GM23338 (cell line): ENCODE data around the gene CARMIL1. TPM values are rescaled to one million over a fixed set of nuclear protein-coding genes. Genes with fewer than 3 reads are reported as not detected.

Source experiments
- ATAC-seq: fragments of 200-7000 bp; cut with Tn5 transposase; 3 replicates; pipeline ENCODE4 v1.9.1; 2020
- DNase-seq: peaks from one replicate; pipeline ENCODE4 v3.0.0-alpha.2; 2015; ENCODE audit warnings: low spot score
- H2AFZ ChIP-seq: fragments of 200-600 bp; sonication (generic); 2 replicates; pipeline ENCODE4 v1.8.0; 2016; ENCODE audit warnings: antibody characterized with exemption, mild to moderate bottlenecking, moderate library complexity
- H3F3A ChIP-seq: fragments of 200-600 bp; sonication (generic); replicated peaks from 2 replicates; pipeline ENCODE4 v1.8.0; 2017; ENCODE audit warnings: antibody characterized with exemption, mixed run types, low read depth
- H3K27ac ChIP-seq: fragments of 200-600 bp; sonication (generic); 2 replicates; pipeline ENCODE4 v1.6.1; 2016; ENCODE audit warnings: low read depth
- H3K27me3 ChIP-seq: fragments of 200-600 bp; sonication (generic); 2 replicates; pipeline ENCODE4 v1.8.0; 2016; ENCODE audit warnings: mild to moderate bottlenecking, mixed run types, moderate library complexity; ENCODE audit not compliant: insufficient read depth
- H3K36me3 ChIP-seq: fragments of 200-600 bp; sonication (generic); 2 replicates; pipeline ENCODE4 v1.8.0; 2016; ENCODE audit warnings: mild to moderate bottlenecking; ENCODE audit not compliant: insufficient read depth
- H3K4me1 ChIP-seq: fragments of 200-600 bp; sonication (generic); 2 replicates; pipeline ENCODE4 v1.8.0; 2016; ENCODE audit warnings: mild to moderate bottlenecking, moderate library complexity; ENCODE audit not compliant: insufficient read depth
- H3K4me2 ChIP-seq: fragments of 200-600 bp; sonication (generic); 2 replicates; pipeline ENCODE4 v1.7.1; 2017; ENCODE audit warnings: mixed run types
- H3K4me3 ChIP-seq: fragments of 200-600 bp; sonication (generic); 2 replicates; pipeline ENCODE4 v1.6.1; 2016; ENCODE audit warnings: mixed run types
- H3K79me2 ChIP-seq: fragments of 200-600 bp; sonication (generic); replicated peaks from 2 replicates; pipeline ENCODE4 v1.8.0; 2017; ENCODE audit warnings: mild to moderate bottlenecking; ENCODE audit not compliant: insufficient read depth
- H3K9me2 ChIP-seq: fragments of 200-600 bp; sonication (generic); 2 replicates; pipeline ENCODE4 v1.8.0; 2017; ENCODE audit not compliant: insufficient read depth
- H4K20me1 ChIP-seq: fragments of 200-600 bp; sonication (generic); replicated peaks from 2 replicates; pipeline ENCODE4 v1.8.0; 2017; ENCODE audit warnings: mild to moderate bottlenecking; ENCODE audit not compliant: insufficient read depth
- H3K27ac Mint-ChIP-seq: 2 replicates; pipeline ENCODE4 v1.8.0; 2020; ENCODE audit warnings: inconsistent platforms, mild to moderate bottlenecking, moderate library complexity, mixed read lengths
- H3K27me3 Mint-ChIP-seq: 3 replicates; pipeline ENCODE4 v1.8.0; 2022; ENCODE audit warnings: low read depth, mild to moderate bottlenecking, moderate library complexity, mixed read lengths, inconsistent platforms; ENCODE audit not compliant: insufficient read depth, poor library complexity
- H3K36me3 Mint-ChIP-seq: 3 replicates; pipeline ENCODE4 v1.8.0; 2021; ENCODE audit warnings: low read depth, mild to moderate bottlenecking, inconsistent platforms, moderate library complexity, mixed read lengths
- H3K4me1 Mint-ChIP-seq: 3 replicates; pipeline ENCODE4 v1.8.0; 2020; ENCODE audit warnings: mild to moderate bottlenecking, inconsistent platforms, mixed read lengths
- H3K4me3 Mint-ChIP-seq: 3 replicates; pipeline ENCODE4 v1.8.0; 2021; ENCODE audit warnings: moderate library complexity, mild to moderate bottlenecking, inconsistent platforms, mixed read lengths
- H3K9me3 Mint-ChIP-seq: 3 replicates; pipeline ENCODE4 v1.8.0; 2020; ENCODE audit warnings: moderate library complexity, mild to moderate bottlenecking, inconsistent platforms, mixed read lengths
- JUNB ChIP-seq: IDR thresholded peaks from one replicate; pipeline ENCODE4 v1.6.1; 2016; ENCODE audit warnings: antibody characterized with exemption; ENCODE audit not compliant: unreplicated experiment
- ZNF114 ChIP-seq: fragments of 250-450 bp; sonication (Bioruptor Pico); IDR thresholded peaks from 2 replicates; pipeline ENCODE4 v1.5.0; 2020; ENCODE audit warnings: mild to moderate bottlenecking, moderate library complexity
- ZNF331 ChIP-seq: fragments of 250-450 bp; sonication (Bioruptor Pico); IDR thresholded peaks from 2 replicates; pipeline ENCODE4 v1.5.0; 2020; ENCODE audit warnings: low read depth, mild to moderate bottlenecking, moderate library complexity
- polyA plus RNA-seq: library from polyadenylated mRNA; unstranded; fragments of >200 nt; fragmentation: Nextera tagmentation; extraction: Ambion mirVana; gene quantifications from 2 replicates; pipeline ENCODE4 v1.2.1, GENCODE V29; 2016
- total RNA-seq: library from RNA; depleted of rRNA; stranded (reverse); fragments of >200 nt; shearing (Covaris generic); gene quantifications from 2 replicates; pipeline ENCODE4 v1.2.3, GENCODE V29; 2014
- TF ChIP-seq, protein P1 (sequence below): fragments of 250-450 bp; sonication (Bioruptor Pico); IDR thresholded peaks from 2 replicates; pipeline ENCODE4 v1.5.0; 2020; ENCODE audit warnings: mild to moderate bottlenecking, moderate library complexity
- TF ChIP-seq, protein P2 (sequence below): IDR thresholded peaks from one replicate; pipeline ENCODE4 v1.6.1; 2018; ENCODE audit warnings: antibody characterized with exemption; ENCODE audit not compliant: unreplicated experiment

CARMIL1 gene
- total and polyA plus RNA-seq, 2 experiments from 2014 or later, result 43.2 to 66.9 TPM

DNA sequence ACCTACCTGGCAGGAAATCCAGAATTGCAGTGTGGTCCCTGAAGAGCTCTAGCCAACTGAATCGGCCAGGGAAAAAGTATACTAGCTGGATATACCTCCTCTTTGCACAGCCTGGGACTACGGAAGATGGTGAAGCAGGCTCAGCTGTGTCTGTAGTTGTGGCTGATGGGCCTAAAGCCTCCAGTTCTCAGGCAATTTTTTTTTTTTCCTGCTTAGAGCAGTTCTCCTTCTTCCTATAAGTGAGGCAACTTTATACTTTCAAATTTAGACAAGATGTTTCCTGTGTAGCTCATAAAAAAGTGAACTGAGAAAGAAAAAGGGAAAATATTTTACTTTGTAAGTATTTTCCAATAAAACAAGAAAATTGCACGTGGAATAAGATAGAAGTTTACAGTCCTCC, 172.9 kb downstream of the CARMIL1 start:
- Mint-ChIP-seq H3K9me3 (no peaks in the 10 kb centered on the region; the same call in 2 of the 3 replicates), H3K27ac (no peak overlapping the region), H3K27me3 (peaks cover 2% of the 10 kb centered on the region), H3K4me1 (peaks cover 36% of the 10 kb centered on the region), H3K4me3 (no peak overlapping the region), H3K36me3 (peaks cover 5% of the 10 kb centered on the region; the same call in 2 of the 3 replicates)
- TF ChIP-seq ZNF331 (CRISPR knock-in tag), result no peak
- TF ChIP-seq, protein P1, sequence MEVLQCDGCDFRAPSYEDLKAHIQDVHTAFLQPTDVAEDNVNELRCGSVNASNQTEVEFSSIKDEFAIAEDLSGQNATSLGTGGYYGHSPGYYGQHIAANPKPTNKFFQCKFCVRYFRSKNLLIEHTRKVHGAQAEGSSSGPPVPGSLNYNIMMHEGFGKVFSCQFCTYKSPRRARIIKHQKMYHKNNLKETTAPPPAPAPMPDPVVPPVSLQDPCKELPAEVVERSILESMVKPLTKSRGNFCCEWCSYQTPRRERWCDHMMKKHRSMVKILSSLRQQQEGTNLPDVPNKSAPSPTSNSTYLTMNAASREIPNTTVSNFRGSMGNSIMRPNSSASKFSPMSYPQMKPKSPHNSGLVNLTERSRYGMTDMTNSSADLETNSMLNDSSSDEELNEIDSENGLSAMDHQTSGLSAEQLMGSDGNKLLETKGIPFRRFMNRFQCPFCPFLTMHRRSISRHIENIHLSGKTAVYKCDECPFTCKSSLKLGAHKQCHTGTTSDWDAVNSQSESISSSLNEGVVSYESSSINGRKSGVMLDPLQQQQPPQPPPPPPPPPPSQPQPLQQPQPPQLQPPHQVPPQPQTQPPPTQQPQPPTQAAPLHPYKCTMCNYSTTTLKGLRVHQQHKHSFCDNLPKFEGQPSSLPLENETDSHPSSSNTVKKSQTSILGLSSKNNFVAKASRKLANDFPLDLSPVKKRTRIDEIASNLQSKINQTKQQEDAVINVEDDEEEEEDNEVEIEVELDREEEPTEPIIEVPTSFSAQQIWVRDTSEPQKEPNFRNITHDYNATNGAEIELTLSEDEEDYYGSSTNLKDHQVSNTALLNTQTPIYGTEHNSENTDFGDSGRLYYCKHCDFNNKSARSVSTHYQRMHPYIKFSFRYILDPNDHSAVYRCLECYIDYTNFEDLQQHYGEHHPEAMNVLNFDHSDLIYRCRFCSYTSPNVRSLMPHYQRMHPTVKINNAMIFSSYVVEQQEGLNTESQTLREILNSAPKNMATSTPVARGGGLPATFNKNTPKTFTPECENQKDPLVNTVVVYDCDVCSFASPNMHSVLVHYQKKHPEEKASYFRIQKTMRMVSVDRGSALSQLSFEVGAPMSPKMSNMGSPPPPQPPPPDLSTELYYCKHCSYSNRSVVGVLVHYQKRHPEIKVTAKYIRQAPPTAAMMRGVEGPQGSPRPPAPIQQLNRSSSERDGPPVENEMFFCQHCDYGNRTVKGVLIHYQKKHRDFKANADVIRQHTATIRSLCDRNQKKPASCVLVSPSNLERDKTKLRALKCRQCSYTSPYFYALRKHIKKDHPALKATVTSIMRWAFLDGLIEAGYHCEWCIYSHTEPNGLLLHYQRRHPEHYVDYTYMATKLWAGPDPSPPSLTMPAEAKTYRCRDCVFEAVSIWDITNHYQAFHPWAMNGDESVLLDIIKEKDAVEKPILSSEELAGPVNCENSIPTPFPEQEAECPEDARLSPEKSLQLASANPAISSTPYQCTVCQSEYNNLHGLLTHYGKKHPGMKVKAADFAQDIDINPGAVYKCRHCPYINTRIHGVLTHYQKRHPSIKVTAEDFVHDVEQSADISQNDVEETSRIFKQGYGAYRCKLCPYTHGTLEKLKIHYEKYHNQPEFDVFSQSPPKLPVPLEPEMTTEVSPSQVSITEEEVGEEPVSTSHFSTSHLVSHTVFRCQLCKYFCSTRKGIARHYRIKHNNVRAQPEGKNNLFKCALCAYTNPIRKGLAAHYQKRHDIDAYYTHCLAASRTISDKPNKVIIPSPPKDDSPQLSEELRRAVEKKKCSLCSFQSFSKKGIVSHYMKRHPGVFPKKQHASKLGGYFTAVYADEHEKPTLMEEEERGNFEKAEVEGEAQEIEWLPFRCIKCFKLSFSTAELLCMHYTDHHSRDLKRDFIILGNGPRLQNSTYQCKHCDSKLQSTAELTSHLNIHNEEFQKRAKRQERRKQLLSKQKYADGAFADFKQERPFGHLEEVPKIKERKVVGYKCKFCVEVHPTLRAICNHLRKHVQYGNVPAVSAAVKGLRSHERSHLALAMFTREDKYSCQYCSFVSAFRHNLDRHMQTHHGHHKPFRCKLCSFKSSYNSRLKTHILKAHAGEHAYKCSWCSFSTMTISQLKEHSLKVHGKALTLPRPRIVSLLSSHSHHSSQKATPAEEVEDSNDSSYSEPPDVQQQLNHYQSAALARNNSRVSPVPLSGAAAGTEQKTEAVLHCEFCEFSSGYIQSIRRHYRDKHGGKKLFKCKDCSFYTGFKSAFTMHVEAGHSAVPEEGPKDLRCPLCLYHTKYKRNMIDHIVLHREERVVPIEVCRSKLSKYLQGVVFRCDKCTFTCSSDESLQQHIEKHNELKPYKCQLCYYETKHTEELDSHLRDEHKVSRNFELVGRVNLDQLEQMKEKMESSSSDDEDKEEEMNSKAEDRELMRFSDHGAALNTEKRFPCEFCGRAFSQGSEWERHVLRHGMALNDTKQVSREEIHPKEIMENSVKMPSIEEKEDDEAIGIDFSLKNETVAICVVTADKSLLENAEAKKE (CRISPR knock-in tag), result no peak
- TF ChIP-seq, protein P2, sequence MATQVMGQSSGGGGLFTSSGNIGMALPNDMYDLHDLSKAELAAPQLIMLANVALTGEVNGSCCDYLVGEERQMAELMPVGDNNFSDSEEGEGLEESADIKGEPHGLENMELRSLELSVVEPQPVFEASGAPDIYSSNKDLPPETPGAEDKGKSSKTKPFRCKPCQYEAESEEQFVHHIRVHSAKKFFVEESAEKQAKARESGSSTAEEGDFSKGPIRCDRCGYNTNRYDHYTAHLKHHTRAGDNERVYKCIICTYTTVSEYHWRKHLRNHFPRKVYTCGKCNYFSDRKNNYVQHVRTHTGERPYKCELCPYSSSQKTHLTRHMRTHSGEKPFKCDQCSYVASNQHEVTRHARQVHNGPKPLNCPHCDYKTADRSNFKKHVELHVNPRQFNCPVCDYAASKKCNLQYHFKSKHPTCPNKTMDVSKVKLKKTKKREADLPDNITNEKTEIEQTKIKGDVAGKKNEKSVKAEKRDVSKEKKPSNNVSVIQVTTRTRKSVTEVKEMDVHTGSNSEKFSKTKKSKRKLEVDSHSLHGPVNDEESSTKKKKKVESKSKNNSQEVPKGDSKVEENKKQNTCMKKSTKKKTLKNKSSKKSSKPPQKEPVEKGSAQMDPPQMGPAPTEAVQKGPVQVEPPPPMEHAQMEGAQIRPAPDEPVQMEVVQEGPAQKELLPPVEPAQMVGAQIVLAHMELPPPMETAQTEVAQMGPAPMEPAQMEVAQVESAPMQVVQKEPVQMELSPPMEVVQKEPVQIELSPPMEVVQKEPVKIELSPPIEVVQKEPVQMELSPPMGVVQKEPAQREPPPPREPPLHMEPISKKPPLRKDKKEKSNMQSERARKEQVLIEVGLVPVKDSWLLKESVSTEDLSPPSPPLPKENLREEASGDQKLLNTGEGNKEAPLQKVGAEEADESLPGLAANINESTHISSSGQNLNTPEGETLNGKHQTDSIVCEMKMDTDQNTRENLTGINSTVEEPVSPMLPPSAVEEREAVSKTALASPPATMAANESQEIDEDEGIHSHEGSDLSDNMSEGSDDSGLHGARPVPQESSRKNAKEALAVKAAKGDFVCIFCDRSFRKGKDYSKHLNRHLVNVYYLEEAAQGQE, result no peak
- TF ChIP-seq JUNB, result no peak
- TF ChIP-seq ZNF114, result no peak
- DNase-seq, result no peak
- H3K27ac ChIP-seq, result no peak overlapping the region
- no peaks in the 10 kb centered on the region for H3K79me2 ChIP-seq
- H3K4me2 ChIP-seq, result no peak overlapping the region
- H3K4me1 ChIP-seq, result peaks cover 31% of the 10 kb centered on the region
- H2AFZ ChIP-seq, result no peak overlapping the region
- no peaks in the 10 kb centered on the region for H3K36me3 ChIP-seq
- H3K4me3 ChIP-seq, result no peak overlapping the region
- H3K9me2 ChIP-seq, result no peaks in the 10 kb centered on the region
- H4K20me1 ChIP-seq, result no peaks in the 10 kb centered on the region
- no peaks in the 10 kb centered on the region for H3F3A ChIP-seq
- no peak for ATAC-seq
- H3K27me3 ChIP-seq, result no peaks in the 10 kb centered on the region
